DND-41 (cell line): ENCODE results near the gene TRPM3.

Source experiments
- ATAC-seq: fragments of 200-7000 bp; cut with Tn5 transposase; 3 replicates; pipeline ENCODE4 v1.9.1; 2021; ENCODE audit warnings: low read depth; ENCODE audit not compliant: insufficient read depth
- DNase-seq: peaks from one replicate; pipeline ENCODE4 v3.0.0-alpha.2; 2020
- H2AFZ ChIP-seq: 2 replicates; pipeline ENCODE4 v1.6.0; 2012; ENCODE audit warnings: low read depth, low read length
- H3K27ac ChIP-seq: 2 replicates; pipeline ENCODE4 v1.5.1; 2012; ENCODE audit warnings: low read length, inconsistent platforms
- H3K27me3 ChIP-seq: fragments of 200-600 bp; sonication (generic); 2 replicates; pipeline ENCODE4 v1.6.0; 2012; ENCODE audit warnings: low read length, mild to moderate bottlenecking, inconsistent platforms; ENCODE audit not compliant: insufficient read depth, poor library complexity
- H3K36me3 ChIP-seq: 2 replicates; pipeline ENCODE4 v1.5.1; 2012; ENCODE audit warnings: low read length, inconsistent platforms; ENCODE audit not compliant: insufficient read depth
- H3K4me1 ChIP-seq: 2 replicates; pipeline ENCODE4 v1.5.1; 2012; ENCODE audit warnings: mild to moderate bottlenecking, low read length; ENCODE audit not compliant: insufficient read depth
- H3K4me2 ChIP-seq: 2 replicates; pipeline ENCODE4 v1.6.0; 2012; ENCODE audit warnings: mild to moderate bottlenecking, moderate library complexity, low read length, inconsistent platforms; ENCODE audit not compliant: insufficient read depth
- H3K4me3 ChIP-seq, 2 experiments: fragments of 200-600 bp in 1 of 2; shearing (Covaris generic) in 1 of 2; 2 replicates each; pipeline ENCODE4 v1.5.1; 2012 to 2016; ENCODE audit warnings: inconsistent platforms in 2 of 2, low read length in 2 of 2, mild to moderate bottlenecking in 2 of 2, low read depth in 1 of 2, moderate library complexity in 1 of 2
- H3K79me2 ChIP-seq: 2 replicates; pipeline ENCODE4 v1.6.0; 2012; ENCODE audit warnings: low read length, inconsistent platforms; ENCODE audit not compliant: insufficient read depth
- H3K9ac ChIP-seq: 2 replicates; pipeline ENCODE4 v1.6.0; 2012; ENCODE audit warnings: low read depth, mild to moderate bottlenecking, inconsistent platforms, low read length, moderate library complexity
- H3K9me3 ChIP-seq: 2 replicates; pipeline ENCODE4 v1.5.1; 2012; ENCODE audit warnings: low read length, moderate library complexity, mild to moderate bottlenecking, inconsistent platforms; ENCODE audit not compliant: insufficient read depth, severe bottlenecking
- H4K20me1 ChIP-seq: 2 replicates; pipeline ENCODE4 v1.6.0; 2012; ENCODE audit warnings: low read length; ENCODE audit not compliant: insufficient read depth
- EZH2 ChIP-seq: IDR thresholded peaks from 3 replicates; pipeline ENCODE4 v1.6.1; 2012; ENCODE audit warnings: borderline replicate concordance, low read depth, mild to moderate bottlenecking, moderate library complexity, low read length, inconsistent platforms; ENCODE audit not compliant: severe bottlenecking
- TF ChIP-seq, protein P1 (sequence below): IDR thresholded peaks from 2 replicates; pipeline ENCODE4 v1.5.1; 2012; ENCODE audit warnings: borderline replicate concordance, low read length, moderate library complexity, mild to moderate bottlenecking; ENCODE audit not compliant: poor library complexity, severe bottlenecking; ENCODE audit errors: extremely low read depth

TRPM3 gene

DNA sequence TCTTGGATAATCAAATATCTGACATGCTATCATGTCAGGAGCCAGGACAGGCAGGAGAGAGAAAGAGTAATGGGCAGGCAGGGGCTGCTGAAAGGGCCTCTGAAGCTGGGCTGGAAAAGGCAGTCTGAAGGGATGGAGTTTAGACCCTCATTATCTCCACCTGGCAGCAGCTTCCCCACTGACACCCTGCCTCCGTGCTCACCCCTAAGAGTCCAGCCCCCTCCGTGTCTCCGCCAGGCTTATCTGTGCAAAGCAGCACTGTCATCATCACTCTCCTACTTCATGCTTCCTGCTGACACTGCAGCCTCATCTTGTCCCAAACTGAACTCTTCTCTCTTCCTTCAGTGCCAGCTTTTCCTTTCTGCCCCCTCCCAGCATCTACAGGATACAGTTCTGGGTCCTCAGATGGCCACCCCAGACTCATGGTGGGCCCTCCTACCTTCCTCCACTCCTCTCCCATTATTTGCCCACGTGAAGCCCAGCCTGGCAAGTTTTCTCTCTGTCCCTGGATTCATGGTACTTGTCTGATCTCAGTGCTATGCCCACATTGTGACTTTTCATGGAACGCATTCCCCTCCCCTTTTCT is 636.1 kb downstream of the TRPM3 start:
- Histone ChIP-seq H3K4me2 (no peak overlapping the region), H2AFZ (no peak overlapping the region), H3K79me2 (no peaks in the 10 kb centered on the region), H3K27me3 (no peaks in the 10 kb centered on the region), H3K27ac (no peak overlapping the region), H3K9ac (no peak overlapping the region), H3K36me3 (no peaks in the 10 kb centered on the region), H3K4me1 (no peaks in the 10 kb centered on the region), H4K20me1 (no peaks in the 10 kb centered on the region), H3K4me3 (no peak overlapping the region), H3K9me3 (no peaks in the 10 kb centered on the region)
- TF ChIP-seq, protein P1, sequence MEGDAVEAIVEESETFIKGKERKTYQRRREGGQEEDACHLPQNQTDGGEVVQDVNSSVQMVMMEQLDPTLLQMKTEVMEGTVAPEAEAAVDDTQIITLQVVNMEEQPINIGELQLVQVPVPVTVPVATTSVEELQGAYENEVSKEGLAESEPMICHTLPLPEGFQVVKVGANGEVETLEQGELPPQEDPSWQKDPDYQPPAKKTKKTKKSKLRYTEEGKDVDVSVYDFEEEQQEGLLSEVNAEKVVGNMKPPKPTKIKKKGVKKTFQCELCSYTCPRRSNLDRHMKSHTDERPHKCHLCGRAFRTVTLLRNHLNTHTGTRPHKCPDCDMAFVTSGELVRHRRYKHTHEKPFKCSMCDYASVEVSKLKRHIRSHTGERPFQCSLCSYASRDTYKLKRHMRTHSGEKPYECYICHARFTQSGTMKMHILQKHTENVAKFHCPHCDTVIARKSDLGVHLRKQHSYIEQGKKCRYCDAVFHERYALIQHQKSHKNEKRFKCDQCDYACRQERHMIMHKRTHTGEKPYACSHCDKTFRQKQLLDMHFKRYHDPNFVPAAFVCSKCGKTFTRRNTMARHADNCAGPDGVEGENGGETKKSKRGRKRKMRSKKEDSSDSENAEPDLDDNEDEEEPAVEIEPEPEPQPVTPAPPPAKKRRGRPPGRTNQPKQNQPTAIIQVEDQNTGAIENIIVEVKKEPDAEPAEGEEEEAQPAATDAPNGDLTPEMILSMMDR: no peak
- TF ChIP-seq EZH2: no peak
- no peak for ATAC-seq
- DNase-seq: no peak

DNA sequence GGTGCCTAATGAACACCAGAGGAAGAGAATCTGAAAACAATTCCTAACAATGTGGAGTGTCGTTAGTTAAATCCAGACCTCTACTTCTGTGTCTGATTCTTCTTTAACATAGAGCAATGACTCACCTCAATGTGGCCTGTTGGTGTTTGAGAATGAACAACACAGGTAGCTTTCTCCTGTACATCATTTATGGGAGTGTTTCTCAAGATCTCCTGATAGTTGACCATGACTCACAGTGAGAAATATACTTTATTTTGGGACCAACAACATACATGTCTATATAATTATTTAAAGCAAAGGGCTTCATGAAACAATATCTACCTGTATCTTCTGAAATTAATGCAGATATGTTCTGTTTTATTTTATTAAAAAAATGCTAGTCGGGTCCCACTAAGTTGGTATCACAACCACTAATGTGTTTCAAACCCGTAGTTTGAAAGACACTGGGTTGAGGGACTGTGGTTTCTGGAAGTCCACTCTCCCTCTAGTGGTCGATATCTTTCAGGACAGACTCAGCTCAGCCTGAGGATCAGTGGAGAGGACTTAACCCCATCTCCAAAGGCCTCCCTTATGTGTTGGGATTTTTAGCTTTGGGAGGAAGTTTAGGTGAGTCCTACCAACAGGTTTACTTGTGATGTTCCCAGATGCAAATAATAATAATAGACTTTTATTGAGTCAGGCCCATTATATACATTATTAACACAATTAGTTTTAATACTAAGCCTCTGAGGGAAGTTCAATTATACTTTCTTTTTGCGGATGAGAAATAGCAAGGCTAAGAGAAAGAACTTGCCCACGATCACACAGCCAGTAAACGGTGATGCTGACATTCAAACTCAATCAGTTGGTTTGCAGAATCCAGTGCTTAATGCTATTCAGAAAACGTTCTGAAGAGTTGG is 636.9 kb downstream of the TRPM3 start:
- no peak overlapping the region for H3K4me2 ChIP-seq
- TF ChIP-seq, protein P1: peak; percentile 50
- TF ChIP-seq EZH2: no peak
- no peak overlapping the region for H2AFZ ChIP-seq
- H3K27ac ChIP-seq: no peak overlapping the region
- no peak overlapping the region for H3K9ac ChIP-seq
- H3K79me2 ChIP-seq: no peaks in the 10 kb centered on the region
- H4K20me1 ChIP-seq: no peaks in the 10 kb centered on the region
- H3K36me3 ChIP-seq: no peaks in the 10 kb centered on the region
- DNase-seq (no peak), ATAC-seq (peak; percentile 55; the same call in 1 of the 3 replicates)
- no peak overlapping the region for H3K4me3 ChIP-seq
- H3K9me3 ChIP-seq: no peaks in the 10 kb centered on the region
- H3K4me1 ChIP-seq: no peaks in the 10 kb centered on the region
- no peaks in the 10 kb centered on the region for H3K27me3 ChIP-seq

DNA sequence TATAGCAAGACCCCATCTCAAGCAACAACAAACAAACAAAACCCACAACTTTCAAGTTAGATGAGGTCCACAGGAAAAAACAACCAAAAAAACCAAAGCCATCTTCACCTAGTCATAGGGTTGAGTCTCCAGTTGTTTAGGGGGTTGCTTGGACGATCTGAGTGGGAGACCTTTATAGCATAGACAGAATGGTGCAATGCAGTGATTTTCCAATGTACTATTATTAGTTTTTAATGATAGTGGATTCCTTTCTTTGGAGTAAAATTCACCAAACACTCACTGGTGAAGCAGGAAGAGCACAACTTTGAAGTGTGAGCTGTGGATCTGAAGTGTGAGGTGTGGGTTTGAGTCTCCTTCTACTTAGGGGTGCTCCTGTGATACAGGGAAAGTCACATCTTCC is 640.0 kb downstream of the TRPM3 start:
- no peaks in the 10 kb centered on the region for H3K79me2 ChIP-seq
- TF ChIP-seq EZH2: no peak
- no peak overlapping the region for H3K9ac ChIP-seq
- DNase-seq (no peak), ATAC-seq (no peak)
- no peaks in the 10 kb centered on the region for H4K20me1 ChIP-seq
- no peak overlapping the region for H3K4me3 ChIP-seq
- H3K27ac ChIP-seq: no peak overlapping the region
- H3K9me3 ChIP-seq: no peaks in the 10 kb centered on the region
- no peaks in the 10 kb centered on the region for H3K27me3 ChIP-seq
- no peak overlapping the region for H3K4me2 ChIP-seq
- no peaks in the 10 kb centered on the region for H3K36me3 ChIP-seq
- H3K4me1 ChIP-seq: no peaks in the 10 kb centered on the region
- no peak overlapping the region for H2AFZ ChIP-seq

DNA sequence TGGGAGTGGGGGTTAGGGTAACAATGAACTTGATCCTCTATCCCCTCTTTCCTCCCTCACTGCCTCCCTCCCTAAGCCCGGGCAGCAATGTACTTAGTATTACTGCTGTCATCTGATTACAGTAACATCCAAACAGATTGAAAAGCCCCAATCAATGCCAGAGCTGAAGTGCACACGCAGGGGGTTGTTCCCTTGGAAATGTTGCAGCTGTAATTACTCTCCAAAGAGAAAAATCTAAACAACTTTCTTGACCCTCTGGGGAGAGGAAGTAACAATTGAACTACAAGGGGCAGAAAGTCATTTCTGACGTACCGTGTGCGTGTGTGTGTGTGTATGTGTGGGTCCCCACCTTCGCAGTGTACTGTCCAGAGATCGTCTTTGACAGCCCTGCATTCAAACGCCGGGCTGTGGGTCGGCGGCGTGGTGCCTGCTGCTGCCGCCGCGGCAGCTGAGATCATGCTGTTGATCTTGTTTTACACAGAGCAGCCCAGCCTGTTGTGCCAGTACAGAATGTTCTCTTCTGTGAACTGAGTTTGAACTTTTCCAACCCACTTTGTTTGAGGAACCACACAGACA is 640.9 kb downstream of the TRPM3 start:
- Histone ChIP-seq H3K36me3 (no peaks in the 10 kb centered on the region), H3K79me2 (no peaks in the 10 kb centered on the region), H2AFZ (no peak overlapping the region), H3K4me2 (no peak overlapping the region), H3K27ac (no peak overlapping the region), H3K9ac (no peak overlapping the region), H3K4me3 (no peak overlapping the region), H3K4me1 (no peaks in the 10 kb centered on the region), H3K9me3 (no peaks in the 10 kb centered on the region), H3K27me3 (no peaks in the 10 kb centered on the region), H4K20me1 (no peaks in the 10 kb centered on the region)
- DNase-seq (no peak), ATAC-seq (no peak)
- no peak for TF ChIP-seq EZH2
- TF ChIP-seq, protein P1: no peak
